HCT116 (cell line): ENCODE results near the gene SOS1. TPM values are rescaled to one million over a fixed set of nuclear protein-coding genes. Genes with fewer than 3 reads are reported as not detected.

Experiments used
- ATAC-seq: fragments of 200-7000 bp; cut with Tn5 transposase; 2 replicates; pipeline ENCODE4 v1.9.1; 2020; ENCODE audit warnings: mild to moderate bottlenecking, moderate library complexity
- BruUV-seq: library from RNA; stranded (reverse); fragments of 400-500 nt; replicated peaks from 2 replicates; lab custom pipeline; 2021; lab: Mats Ljungman, UMichigan
- CTCF ChIA-PET: fragments of 300-600 bp; sonication (Branson Sonifier 250); formaldehyde crosslinking; loops from one replicate; lab custom pipeline; 2021; ENCODE audit warnings: antibody characterized with exemption; lab: Charles Lee
- POLR2A ChIA-PET: fragments of 300-600, 350-600 bp; sonication (Branson Sonifier 250); formaldehyde crosslinking; loops from one replicate; lab custom pipeline; 2021; ENCODE audit warnings: antibody characterized with exemption; lab: Charles Lee
- RAD21 ChIA-PET, 2 experiments: fragments of 300-600 bp; sonication (Branson Sonifier 250); formaldehyde crosslinking; loops; one replicate each; lab custom pipeline; 2023; ENCODE audit warnings: low total read pairs in 2 of 2; ENCODE audit not compliant: uncharacterized antibody in 2 of 2, unreplicated experiment in 2 of 2, low non-redundant PET in 1 of 2; lab: Charles Lee
- DNase-seq: peaks from one replicate; pipeline ENCODE4 v3.0.0-alpha.2; 2010; ENCODE audit warnings: low read depth, low spot score
- H2AFZ ChIP-seq: fragments of 200-600 bp; shearing (Covaris generic), sonication (generic); 2 replicates; pipeline ENCODE4 v1.6.1; 2017; ENCODE audit warnings: low read depth, mixed run types, mixed read lengths, antibody characterized with exemption, low read length; ENCODE audit not compliant: poor library complexity, severe bottlenecking
- H3K27ac ChIP-seq: 2 replicates; pipeline ENCODE4 v1.5.1; 2012; ENCODE audit warnings: low read depth, low read length
- H3K27me3 ChIP-seq: fragments of 200-600 bp; sonication (generic); 2 replicates; pipeline ENCODE4 v1.6.1; 2016; ENCODE audit warnings: mixed run types, low read length, mixed read lengths; ENCODE audit not compliant: insufficient read depth
- H3K36me3 ChIP-seq, 2 experiments: fragments of 200-500 bp in 1 of 2; fragments of 200-600 bp in 1 of 2; sonication (Bioruptor generic) in 1 of 2; sonication (generic) in 1 of 2; 2 replicates each; pipeline versions ENCODE4 v1.5.1 to v1.6.1; 2014 to 2016; ENCODE audit warnings: low read length in 2 of 2, inconsistent platforms in 1 of 2, mixed read lengths in 1 of 2, mixed run types in 1 of 2; ENCODE audit not compliant: insufficient read depth in 2 of 2, control insufficient read depth in 1 of 2
- H3K4me1 ChIP-seq, 2 experiments: fragments of 200-600 bp in 1 of 2; sonication (generic) in 1 of 2; 2 replicates each; pipeline versions ENCODE4 v1.5.1 to v1.6.1; 2012 to 2017; ENCODE audit warnings: low read length in 2 of 2, inconsistent platforms in 1 of 2, mild to moderate bottlenecking in 1 of 2, mixed read lengths in 1 of 2, mixed run types in 1 of 2, moderate library complexity in 1 of 2; ENCODE audit not compliant: insufficient read depth in 2 of 2, control insufficient read depth in 1 of 2
- H3K4me2 ChIP-seq: fragments of 200-600 bp; sonication (generic); 2 replicates; pipeline ENCODE4 v1.6.1; 2017; ENCODE audit warnings: mixed run types, low read length, mixed read lengths
- H3K4me3 ChIP-seq, 2 experiments: fragments of 200-600 bp in 1 of 2; sonication (generic) in 1 of 2; replicated peaks in 1 of 2; 2 replicates each; pipeline ENCODE4 v1.5.1; 2011 to 2016; ENCODE audit warnings: low read length in 2 of 2, control low read depth in 1 of 2, low read depth in 1 of 2, mild to moderate bottlenecking in 1 of 2, mixed read lengths in 1 of 2, mixed run types in 1 of 2
- H3K79me2 ChIP-seq: fragments of 200-600 bp; sonication (generic); 2 replicates; pipeline ENCODE4 v1.6.1; 2017; ENCODE audit warnings: mild to moderate bottlenecking, mixed run types, low read length, moderate library complexity, mixed read lengths; ENCODE audit not compliant: insufficient read depth
- H3K9ac ChIP-seq: fragments of 200-600 bp; sonication (generic); 2 replicates; pipeline ENCODE4 v1.6.1; 2016; ENCODE audit warnings: low read length, mixed read lengths
- H3K9me2 ChIP-seq: fragments of 200-600 bp; sonication (generic), shearing (Covaris generic); 2 replicates; pipeline ENCODE4 v1.6.1; 2017; ENCODE audit warnings: mixed run types, mild to moderate bottlenecking, moderate library complexity; ENCODE audit not compliant: insufficient read depth
- H3K9me3 ChIP-seq, 2 experiments: fragments of 200-500 bp in 1 of 2; fragments of 200-600 bp in 1 of 2; sonication (Bioruptor generic) in 1 of 2; sonication (generic) in 1 of 2; 2 replicates each; pipeline ENCODE4 v1.6.1; 2014 to 2017; ENCODE audit warnings: low read length in 2 of 2, mixed read lengths in 2 of 2, inconsistent platforms in 1 of 2, low read depth in 1 of 2, mild to moderate bottlenecking in 1 of 2, mixed run types in 1 of 2, moderate library complexity in 1 of 2; ENCODE audit not compliant: control insufficient read depth in 1 of 2, insufficient read depth in 1 of 2
- H4K20me1 ChIP-seq: fragments of 200-600 bp; sonication (generic), shearing (Covaris generic); 2 replicates; pipeline ENCODE4 v1.6.1; 2017; ENCODE audit warnings: mixed run types, mild to moderate bottlenecking, moderate library complexity; ENCODE audit not compliant: insufficient read depth
- ATF3 ChIP-seq: IDR thresholded peaks from 2 replicates; pipeline ENCODE4 v1.6.1; 2012
- CEBPB ChIP-seq: IDR thresholded peaks from 2 replicates; pipeline ENCODE4 v1.6.1; 2012; ENCODE audit warnings: low read depth
- EGR1 ChIP-seq: IDR thresholded peaks from 2 replicates; pipeline ENCODE4 v1.6.1; 2012; ENCODE audit warnings: low read depth
- ELF1 ChIP-seq: IDR thresholded peaks from 2 replicates; pipeline ENCODE4 v1.6.1; 2012; ENCODE audit warnings: low read depth, borderline replicate concordance
- EZH2 ChIP-seq: fragments of 200-600 bp; sonication (generic); IDR thresholded peaks from 2 replicates; pipeline ENCODE4 v1.6.1; 2017; ENCODE audit warnings: antibody characterized with exemption, mixed run types
- FOSL1 ChIP-seq: IDR thresholded peaks from 2 replicates; pipeline ENCODE4 v1.6.1; 2012; ENCODE audit warnings: low read depth
- JUND ChIP-seq: IDR thresholded peaks from 2 replicates; pipeline ENCODE4 v1.6.1; 2012
- POLR2A ChIP-seq: IDR thresholded peaks from 2 replicates; pipeline ENCODE4 v1.7.0; 2011; ENCODE audit warnings: borderline replicate concordance; ENCODE audit not compliant: insufficient read depth, insufficient read length; ENCODE audit errors: extremely low read depth
- RAD21 ChIP-seq: IDR thresholded peaks from 2 replicates; pipeline ENCODE4 v1.6.1; 2012; ENCODE audit warnings: low read depth, mild to moderate bottlenecking
- REST ChIP-seq: IDR thresholded peaks from 2 replicates; pipeline ENCODE4 v1.6.1; 2012; ENCODE audit warnings: low read depth
- SIN3A ChIP-seq: IDR thresholded peaks from 2 replicates; pipeline ENCODE4 v1.6.1; 2012; ENCODE audit warnings: low read depth
- SP1 ChIP-seq: IDR thresholded peaks from 2 replicates; pipeline ENCODE4 v1.6.1; 2012; ENCODE audit warnings: low read depth
- SRF ChIP-seq: IDR thresholded peaks from 2 replicates; pipeline ENCODE4 v1.6.1; 2012; ENCODE audit warnings: low read depth
- TCF7L2 ChIP-seq: IDR thresholded peaks from 2 replicates; pipeline ENCODE4 v1.7.0; 2011; ENCODE audit warnings: borderline replicate concordance, inconsistent platforms; ENCODE audit not compliant: insufficient read depth, insufficient read length; ENCODE audit errors: extremely low read depth
- ZBTB33 ChIP-seq: IDR thresholded peaks from 2 replicates; pipeline ENCODE4 v1.6.1; 2011; ENCODE audit warnings: mild to moderate bottlenecking, low read length, moderate library complexity; ENCODE audit not compliant: insufficient replicate concordance; ENCODE audit errors: extremely low read depth
- ZFX ChIP-seq: fragments of 450-650 bp; IDR thresholded peaks from 2 replicates; pipeline ENCODE4 v1.6.1; 2017
- intact Hi-C: fragments of 100-400 bp; cut with micrococcal nuclease; formaldehyde crosslinking; loops from 2 replicates; pipeline ENCODE4 v1.10.0; 2022
- total RNA-seq: library from RNA; stranded (reverse); gene quantifications from one replicate; pipeline ENCODE4 v1.2.1, GENCODE V29; 2021; ENCODE audit not compliant: unreplicated experiment

Gene SOS1
- total RNA-seq, 1 experiment from 2014 or later: 19.4 TPM

GRCh38 chr2:39061280-39061679, 59.6 kb downstream of the SOS1 start:
- Histone ChIP-seq H3K27me3 (no peaks in the 10 kb centered on the region), H3K9me2 (no peaks in the 10 kb centered on the region), H3K4me3 (no peak overlapping the region), H3K9me3 (no peaks in the 10 kb centered on the region), H3K4me2 (no peak overlapping the region), H3K36me3 (no peaks in the 10 kb centered on the region), H4K20me1 (no peaks in the 10 kb centered on the region), H3K79me2 (no peaks in the 10 kb centered on the region), H3K27ac (no peak overlapping the region), H2AFZ (no peak overlapping the region), H3K4me1 (no peaks in the 10 kb centered on the region), H3K9ac (no peak overlapping the region)
- ChIA-PET POLR2A (no interaction called here), CTCF (interaction anchor here (2.5 to 10.4 kb wide), 2 partner anchors 114 to 169 kb away, joined by 10 to 141 read pairs; no protein-coding TSS in a partner anchor), RAD21 (interaction anchor here in 1 of 2 experiments (1.5 kb wide), 1 partner anchor 114 kb away, joined by 6 read pairs; no protein-coding TSS in a partner anchor)
- ATAC-seq (no peak), DNase-seq (no peak)
- TF ChIP-seq ZFX (no peak), RAD21 (no peak), REST (no peak), ELF1 (no peak), ATF3 (no peak), JUND (no peak), FOSL1 (no peak), SP1 (no peak), ZBTB33 (no peak), TCF7L2 (no peak), EZH2 (no peak), EGR1 (no peak), SRF (no peak), CEBPB (no peak), POLR2A (no peak), SIN3A (no peak)
- intact Hi-C loops: loop anchor here (10.0 kb wide), 1 partner anchor 664 kb away; no protein-coding TSS in a partner anchor
- BruUV-seq: no TSS peak
